IPS DF 6.9 (cell line): ENCODE measurements around the gene CCDC38.

ENCODE experiments used
- DNase-seq: peaks from one replicate; pipeline ENCODE4 v3.0.0-alpha.2; 2013; ENCODE audit warnings: low read depth, low spot score
- H3K27ac ChIP-seq: one replicate; pipeline ENCODE4 v1.5.1; 2013; ENCODE audit warnings: low read length, control low read depth
- H3K27me3 ChIP-seq: 2 replicates; pipeline ENCODE4 v1.6.1; 2013; ENCODE audit warnings: mild to moderate bottlenecking, low read length; ENCODE audit not compliant: control insufficient read depth, insufficient read depth
- H3K36me3 ChIP-seq: 2 replicates; pipeline ENCODE4 v1.6.1; 2013; ENCODE audit warnings: low read length; ENCODE audit not compliant: control insufficient read depth, insufficient read depth
- H3K4me1 ChIP-seq: 2 replicates; pipeline ENCODE4 v1.6.1; 2013; ENCODE audit warnings: low read length; ENCODE audit not compliant: control insufficient read depth, insufficient read depth
- H3K4me3 ChIP-seq: 2 replicates; pipeline ENCODE4 v1.5.1; 2013; ENCODE audit warnings: mild to moderate bottlenecking, low read length
- H3K9me3 ChIP-seq: 2 replicates; pipeline ENCODE4 v1.6.1; 2013; ENCODE audit warnings: low read length, inconsistent platforms; ENCODE audit not compliant: control insufficient read depth, insufficient read depth
- WGBS: extraction: QIAGEN DNeasy Blood & Tissue Kit; methylation state at CpG from one replicate; pipeline ENCODE4 v1.1.7; 2013; ENCODE audit warnings: mixed read lengths, missing lambda C conversion rate; ENCODE audit not compliant: insufficient read length, insufficient coverage; 5-methylcytosine and 5-hydroxymethylcytosine counted together

CCDC38 gene

DNA sequence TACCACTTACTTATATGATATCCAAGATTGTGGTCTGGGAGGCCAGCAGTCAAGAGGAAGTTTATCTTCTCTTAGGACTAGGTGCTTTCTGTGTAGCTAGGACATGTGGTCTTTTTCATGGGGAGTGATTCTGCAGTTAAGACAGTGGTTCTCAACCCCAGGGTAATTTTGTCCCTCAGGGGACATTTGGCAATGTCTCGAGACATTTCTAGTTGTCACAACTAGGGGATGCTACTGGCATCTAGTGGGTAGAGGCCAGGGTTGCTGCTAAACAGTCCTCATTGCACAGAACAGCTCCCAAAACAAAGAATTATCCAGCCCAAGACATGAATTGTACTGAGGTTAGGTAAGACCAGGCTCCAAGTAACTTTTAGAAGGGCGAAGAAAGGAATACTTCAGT, 20.7 kb upstream of the CCDC38 start:
- Histone ChIP-seq H3K9me3 (no peaks in the 10 kb centered on the region), H3K27ac (no peak overlapping the region), H3K27me3 (no peaks in the 10 kb centered on the region), H3K4me3 (no peak overlapping the region), H3K4me1 (no peaks in the 10 kb centered on the region), H3K36me3 (no peaks in the 10 kb centered on the region)
- no peak for DNase-seq
- WGBS, result no CpG with 5 or more reads among the region's 2 CpGs

GRCh38 chr12:95962222-95962621, 19.8 kb upstream of the CCDC38 start:
- WGBS, result no CpG with 5 or more reads among the region's 7 CpGs
- Histone ChIP-seq H3K27ac (no peak overlapping the region), H3K4me3 (no peak overlapping the region), H3K27me3 (no peaks in the 10 kb centered on the region), H3K4me1 (no peaks in the 10 kb centered on the region), H3K36me3 (no peaks in the 10 kb centered on the region), H3K9me3 (no peaks in the 10 kb centered on the region)
- DNase-seq, result no peak

GRCh38 chr12:95960241-95960640, 17.8 kb upstream of the CCDC38 start:
- no peaks in the 10 kb centered on the region for H3K36me3 ChIP-seq
- no CpG with 5 or more reads among the region's 5 CpGs for WGBS
- H3K9me3 ChIP-seq, result no peaks in the 10 kb centered on the region
- H3K4me3 ChIP-seq, result no peak overlapping the region
- DNase-seq, result no peak
- no peak overlapping the region for H3K27ac ChIP-seq
- H3K4me1 ChIP-seq, result 0 out of 2 replicates have a peak, but pooled peaks cover 1% of the 10 kb centered on the region
- no peaks in the 10 kb centered on the region for H3K27me3 ChIP-seq

- H3K36me3 ChIP-seq, result no peaks in the 10 kb centered on the region
- no peaks in the 10 kb centered on the region for H3K9me3 ChIP-seq
- no CpG with 5 or more reads among the region's 1 CpG for WGBS
- no peak overlapping the region for H3K4me3 ChIP-seq
- H3K27ac ChIP-seq, result no peak overlapping the region
- no peaks in the 10 kb centered on the region for H3K27me3 ChIP-seq
- H3K4me1 ChIP-seq, result 0 out of 2 replicates have a peak, but pooled peaks cover 1% of the 10 kb centered on the region
- no peak for DNase-seq
Measured at GRCh38 chr12:95959107-95959506, 16.7 kb upstream of the CCDC38 start.

DNA sequence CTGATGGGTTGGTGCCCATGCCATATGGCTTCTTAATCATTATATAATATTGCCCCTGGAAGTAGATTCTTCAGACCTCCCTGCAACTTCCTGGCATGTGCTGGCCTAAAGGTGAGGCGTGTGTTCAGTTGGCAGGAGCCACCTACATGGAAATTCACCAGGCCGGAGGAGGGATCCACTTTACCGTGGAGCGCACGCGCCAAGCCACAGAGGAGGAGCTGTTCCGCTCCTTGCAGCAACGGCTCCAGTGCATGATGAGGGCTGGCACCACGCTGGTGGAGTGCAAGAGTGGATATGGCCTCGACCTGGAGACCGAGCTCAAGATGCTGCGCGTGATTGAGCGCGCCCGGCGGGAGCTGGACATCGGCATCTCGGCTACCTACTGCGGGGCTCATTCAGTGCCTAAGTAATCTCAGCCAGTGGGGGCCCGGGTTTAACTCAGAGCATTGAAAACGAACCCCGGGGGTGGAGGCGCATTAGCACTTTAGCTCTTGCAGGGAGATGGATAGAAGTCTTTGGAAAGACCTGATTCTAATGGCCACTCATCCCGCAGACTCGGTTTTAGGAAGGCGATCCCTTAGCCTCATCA, 14.2 kb upstream of the CCDC38 start:
- Histone ChIP-seq H3K27me3 (no peaks in the 10 kb centered on the region), H3K4me1 (0 out of 2 replicates have a peak, but pooled peaks cover 1% of the 10 kb centered on the region), H3K27ac (no peak overlapping the region), H3K4me3 (no peak overlapping the region), H3K9me3 (no peaks in the 10 kb centered on the region), H3K36me3 (no peaks in the 10 kb centered on the region)
- no CpG with 5 or more reads among the region's 27 CpGs for WGBS
- no peak for DNase-seq

- H3K27ac ChIP-seq, result no peak overlapping the region
- no peaks in the 10 kb centered on the region for H3K27me3 ChIP-seq
- DNase-seq, result no peak
- H3K4me3 ChIP-seq, result no peak overlapping the region
- no peaks in the 10 kb centered on the region for H3K36me3 ChIP-seq
- no CpG with 5 or more reads among the region's 7 CpGs for WGBS
- 0 out of 2 replicates have a peak, but pooled peaks cover 1% of the 10 kb centered on the region for H3K4me1 ChIP-seq
- no peaks in the 10 kb centered on the region for H3K9me3 ChIP-seq
Measured at GRCh38 chr12:95955549-95956159, 13.2 kb upstream of the CCDC38 start.

DNA sequence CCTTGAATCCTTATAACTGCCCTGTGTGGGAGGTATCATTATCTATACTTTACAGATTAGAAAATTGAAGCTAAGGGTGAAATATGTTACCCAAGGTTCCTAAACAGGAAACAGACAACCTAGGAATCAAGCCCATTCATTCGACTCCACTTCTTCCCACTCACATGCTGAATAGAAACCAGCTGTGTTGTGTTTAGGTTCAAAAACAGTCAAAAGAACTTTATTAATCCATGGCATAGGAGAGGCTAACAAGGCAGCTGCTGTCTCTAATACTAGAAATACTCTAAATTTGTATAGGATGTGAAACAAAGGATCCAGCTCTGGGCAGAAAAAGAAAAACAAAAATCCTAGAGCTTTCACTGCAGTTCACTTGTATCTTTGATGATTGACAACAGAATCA, 10.6 kb upstream of the CCDC38 start:
- no CpG with 5 or more reads among the region's 1 CpG for WGBS
- H3K36me3 ChIP-seq, result no peaks in the 10 kb centered on the region

DNA sequence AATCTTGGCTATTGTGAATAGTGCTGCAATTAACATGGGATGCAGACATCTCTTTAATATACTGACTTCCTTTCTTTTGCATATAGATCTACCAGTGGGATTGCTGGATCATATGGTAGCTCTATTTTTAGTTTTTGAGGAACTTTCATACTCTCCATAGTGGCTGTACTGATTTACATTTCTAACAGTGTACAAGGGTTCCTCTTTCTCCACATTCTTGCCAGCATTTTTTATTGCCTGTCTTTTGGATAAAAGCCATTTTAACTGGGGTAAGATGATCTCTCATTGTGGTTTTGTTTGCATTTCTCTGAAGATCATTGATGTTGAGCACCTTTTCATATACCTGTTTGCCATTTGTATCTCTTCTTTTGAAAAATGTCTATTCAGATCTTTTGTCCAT, 9.1 kb upstream of the CCDC38 start:
- no peak overlapping the region for H3K27ac ChIP-seq
- H3K27me3 ChIP-seq, result no peaks in the 10 kb centered on the region
- no peaks in the 10 kb centered on the region for H3K36me3 ChIP-seq
- DNase-seq, result no peak
- no peak overlapping the region for H3K4me3 ChIP-seq
- no peaks in the 10 kb centered on the region for H3K4me1 ChIP-seq
- H3K9me3 ChIP-seq, result no peaks in the 10 kb centered on the region

More for the DNA sequence above, 10.6 kb upstream of the CCDC38 start:
- Histone ChIP-seq H3K27ac (no peak overlapping the region), H3K4me1 (0 out of 2 replicates have a peak, but pooled peaks cover 1% of the 10 kb centered on the region), H3K4me3 (no peak overlapping the region), H3K9me3 (no peaks in the 10 kb centered on the region), H3K27me3 (no peaks in the 10 kb centered on the region)
- DNase-seq, result no peak

DNA sequence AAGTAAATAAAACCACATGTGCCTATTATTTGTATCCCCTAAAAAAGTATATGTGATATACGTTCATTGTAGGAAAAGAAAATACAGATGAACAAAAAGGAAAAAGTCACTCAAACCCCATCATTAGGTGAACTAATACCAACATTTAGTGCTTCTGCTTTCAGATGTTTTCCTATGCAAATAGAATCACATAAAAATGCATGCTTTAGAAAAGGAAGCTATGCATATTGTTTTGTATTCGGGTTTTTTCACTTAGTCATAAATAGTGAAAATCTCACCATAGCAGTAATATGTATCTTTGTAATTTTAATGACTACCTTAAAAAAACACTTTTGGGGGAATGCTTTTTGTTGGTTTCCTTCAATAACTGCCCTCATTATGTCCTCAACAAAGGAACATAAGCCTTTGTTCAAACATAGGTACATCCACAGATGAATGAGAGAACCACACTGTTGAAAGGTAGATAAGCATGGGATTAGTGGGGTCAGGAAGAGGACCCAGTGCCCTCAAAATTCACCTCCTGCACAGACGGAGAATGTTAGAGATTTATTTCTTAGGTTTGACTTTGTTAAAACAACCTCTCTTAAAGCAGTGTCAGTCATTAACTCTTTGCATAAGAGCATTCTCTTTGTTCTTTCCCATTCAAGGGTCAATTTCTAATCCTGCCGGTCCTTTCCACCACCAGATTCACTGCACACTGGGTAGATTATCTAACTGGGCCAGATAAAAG, 7.2 kb upstream of the CCDC38 start:
- no peaks in the 10 kb centered on the region for H3K36me3 ChIP-seq
- H3K27me3 ChIP-seq, result no peaks in the 10 kb centered on the region
- no CpG with 5 or more reads among the region's 4 CpGs for WGBS

GRCh38 chr12:95944108-95944704, 1.8 kb upstream of the CCDC38 start:
- no CpG with 5 or more reads among the region's 10 CpGs for WGBS
- Histone ChIP-seq H3K27me3 (peaks cover 2% of the 10 kb centered on the region; the same call in 1 of the 2 replicates), H3K36me3 (no peaks in the 10 kb centered on the region), H3K27ac (no peak overlapping the region), H3K9me3 (no peaks in the 10 kb centered on the region), H3K4me1 (no peaks in the 10 kb centered on the region), H3K4me3 (no peak overlapping the region)
- no peak for DNase-seq

More for the DNA sequence above, 7.2 kb upstream of the CCDC38 start:
- Histone ChIP-seq H3K9me3 (no peaks in the 10 kb centered on the region), H3K4me3 (no peak overlapping the region), H3K4me1 (no peaks in the 10 kb centered on the region), H3K27ac (no peak overlapping the region)
- no peak for DNase-seq
